DMS79 (cell line): ENCODE results near the gene GUCY2F.

Experiments used
- DNase-seq: peaks from one replicate; lab custom pipeline; 2025; lab: John Stamatoyannopoulos, UW

The GUCY2F gene

DNA sequence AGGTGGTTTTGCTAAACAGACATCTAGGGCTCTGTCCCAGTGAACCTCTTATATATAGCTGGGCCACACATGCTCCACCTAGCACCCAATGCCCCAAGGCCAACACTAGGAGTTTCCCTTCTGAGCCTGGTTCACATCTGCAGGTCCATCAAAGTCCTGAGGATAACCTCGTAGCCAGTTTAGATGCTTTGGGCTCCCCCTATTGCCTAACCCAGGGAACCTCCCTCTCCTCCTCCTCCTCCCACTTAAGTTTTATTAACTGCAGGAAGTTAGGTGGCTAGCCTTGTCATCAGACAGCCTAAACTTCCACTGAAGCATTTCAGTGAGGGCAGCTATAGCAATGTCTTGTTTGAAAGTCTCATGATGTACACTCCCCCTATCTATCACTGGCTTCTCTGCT, 88.0 kb downstream of the GUCY2F start:
- DNase-seq, result peak; percentile 42

DNA sequence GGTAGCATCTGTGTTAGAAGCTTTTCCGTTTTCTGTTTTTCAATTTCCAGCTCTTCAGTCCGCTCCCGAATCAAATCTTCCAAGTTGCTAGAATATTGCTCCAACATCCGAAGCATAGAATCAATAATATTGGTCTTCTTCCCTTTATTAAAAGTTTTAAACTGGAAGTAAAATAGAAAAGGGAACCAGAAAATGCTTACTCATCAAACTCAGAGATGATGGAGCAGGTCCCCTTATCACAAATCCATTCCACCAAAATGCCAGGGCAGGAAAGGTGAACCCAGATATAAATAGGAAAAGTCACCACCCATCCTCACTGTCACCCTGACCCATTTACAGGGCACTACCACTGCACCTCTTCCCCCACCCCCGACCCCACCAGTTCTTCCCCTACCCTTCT, 89.0 kb downstream of the GUCY2F start:
- no peak for DNase-seq

GRCh38 chrX:109390556-109390955, 91.3 kb downstream of the GUCY2F start:
- DNase-seq, result no peak

DNA sequence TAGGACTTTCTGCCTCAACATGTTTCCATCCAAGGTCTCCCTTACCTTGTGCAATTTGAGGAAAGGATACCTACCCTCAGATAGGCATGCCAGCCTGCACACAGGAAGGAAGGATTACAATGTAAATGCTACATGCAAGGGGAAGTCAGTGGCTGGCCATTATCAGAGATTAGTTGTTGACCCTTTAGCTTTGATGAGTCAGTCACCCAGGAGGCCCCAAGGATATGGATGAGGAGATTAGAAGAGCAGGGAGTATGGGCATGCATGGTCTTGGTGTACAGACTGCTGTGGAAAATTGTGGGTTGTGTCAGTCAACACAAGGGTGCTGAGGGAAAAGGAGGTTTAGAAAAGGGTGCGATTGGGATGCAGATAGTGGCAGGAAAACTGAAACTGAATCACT, 92.0 kb downstream of the GUCY2F start:
- DNase-seq, result no peak

DNA sequence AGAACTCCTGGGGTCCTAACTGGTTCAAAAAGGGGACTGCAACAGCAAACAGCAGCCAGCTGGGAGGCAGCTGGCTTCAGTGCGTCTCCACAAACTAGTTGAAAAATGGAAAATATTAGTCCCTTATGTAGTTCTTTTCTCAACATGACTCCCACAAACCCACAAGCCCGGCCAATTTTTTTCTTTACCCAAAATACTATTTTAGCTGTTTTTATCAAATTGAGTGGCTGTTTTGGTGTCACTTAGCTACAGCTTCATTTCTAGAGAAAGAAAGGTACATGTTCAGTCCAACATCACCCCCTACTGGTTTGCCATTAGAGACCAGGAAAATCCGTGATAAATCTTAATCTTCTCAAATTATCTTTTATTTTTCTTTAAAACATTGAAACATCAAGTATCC, 97.2 kb downstream of the GUCY2F start:
- DNase-seq, result no peak

DNA sequence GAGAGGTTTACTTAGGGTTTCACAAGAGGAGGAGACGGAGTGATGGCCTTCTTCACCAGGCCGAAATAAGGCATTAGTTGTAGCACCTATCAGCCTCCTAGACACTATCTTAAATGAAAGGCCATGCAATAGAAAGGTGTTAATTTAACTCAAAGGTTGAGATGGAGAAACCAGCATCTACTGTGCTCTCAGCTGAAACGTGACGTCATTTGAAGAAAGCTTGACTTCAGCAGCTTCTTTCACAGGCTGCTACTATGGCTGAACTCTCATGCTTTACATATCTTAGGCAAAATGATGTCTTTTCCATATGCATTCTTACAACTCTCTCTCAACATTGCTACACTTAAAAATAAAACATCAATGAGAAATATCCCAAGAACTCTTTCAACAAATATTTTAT, 99.6 kb downstream of the GUCY2F start:
- DNase-seq, result peak; percentile 32

GRCh38 chrX:109378281-109378680, 103.6 kb downstream of the GUCY2F start:
- no peak for DNase-seq

DNA sequence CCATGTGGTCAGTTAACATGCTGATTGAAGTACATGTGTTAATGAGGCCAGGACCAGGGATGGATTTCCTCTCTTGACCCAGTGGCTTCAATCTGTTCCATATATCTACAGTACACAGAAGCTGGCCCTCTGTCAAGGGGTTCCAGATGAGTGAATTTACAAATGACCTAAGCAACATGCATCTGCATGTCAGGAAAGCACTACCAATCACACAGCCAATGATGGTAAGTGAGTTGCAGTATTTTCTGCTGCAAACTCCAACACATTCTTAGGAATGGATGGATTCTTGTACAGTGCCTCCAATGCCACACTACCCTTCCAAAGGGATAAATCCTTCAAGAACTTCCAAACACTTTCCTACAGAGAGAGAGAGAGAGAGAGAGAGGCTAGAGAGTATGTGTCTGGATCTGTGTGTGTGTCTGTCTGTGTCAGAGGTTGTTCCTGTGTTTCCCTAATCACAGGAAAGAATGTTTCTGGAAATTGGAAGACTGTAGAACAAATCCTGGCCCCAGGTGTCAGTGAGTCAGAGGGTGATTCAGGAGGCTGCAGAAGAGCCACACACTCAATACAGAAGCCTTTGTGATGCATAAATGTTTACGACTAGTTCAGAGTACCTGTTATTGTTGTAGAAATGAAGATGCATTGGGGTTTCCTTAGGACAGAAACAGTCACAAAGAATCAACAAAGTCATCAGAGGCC, 107.5 kb downstream of the GUCY2F start:
- DNase-seq, result no peak

- no peak for DNase-seq
Measured at GRCh38 chrX:109373468-109373867, 108.4 kb downstream of the GUCY2F start.

DNA sequence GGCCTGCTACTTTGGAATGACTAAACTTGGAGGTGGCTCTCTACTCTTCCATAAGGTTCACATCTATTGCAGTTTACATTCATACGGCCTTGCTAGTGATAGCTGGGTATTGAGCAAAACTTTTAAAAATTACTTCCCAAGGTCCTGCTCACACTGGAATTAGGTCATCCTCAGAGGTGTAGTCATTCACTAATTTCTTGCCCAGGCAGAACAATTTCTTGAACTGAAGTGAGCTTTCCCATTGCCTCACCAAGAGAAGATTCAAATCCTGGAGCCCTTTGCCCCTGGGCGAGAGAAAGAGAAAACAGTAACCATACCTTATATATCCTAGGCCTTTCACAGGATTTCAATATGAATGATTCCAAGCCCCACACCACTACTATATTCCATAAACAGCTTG, 109.2 kb downstream of the GUCY2F start:
- no peak for DNase-seq

- no peak for DNase-seq
Measured at GRCh38 chrX:109372291-109372690, 109.6 kb downstream of the GUCY2F start.

DNA sequence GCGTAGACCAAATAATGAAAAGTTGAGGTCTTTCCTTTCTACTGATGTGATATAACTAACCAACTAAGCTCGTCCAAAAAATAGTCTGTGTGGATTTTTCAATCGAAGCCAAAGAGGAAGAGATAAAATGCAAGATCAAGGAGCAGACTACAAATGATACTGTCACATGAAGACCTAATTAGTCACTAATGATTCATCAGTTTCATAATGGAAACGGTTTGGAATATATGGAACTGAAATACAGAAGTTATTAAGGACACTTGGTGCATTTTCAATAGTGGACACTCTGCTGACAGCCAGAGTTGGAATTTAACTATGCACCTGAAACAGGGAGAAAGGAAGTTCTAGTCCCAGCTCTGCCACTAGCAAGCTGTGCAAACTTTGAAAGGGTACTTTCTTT, 119.8 kb downstream of the GUCY2F start:
- DNase-seq, result no peak

DNA sequence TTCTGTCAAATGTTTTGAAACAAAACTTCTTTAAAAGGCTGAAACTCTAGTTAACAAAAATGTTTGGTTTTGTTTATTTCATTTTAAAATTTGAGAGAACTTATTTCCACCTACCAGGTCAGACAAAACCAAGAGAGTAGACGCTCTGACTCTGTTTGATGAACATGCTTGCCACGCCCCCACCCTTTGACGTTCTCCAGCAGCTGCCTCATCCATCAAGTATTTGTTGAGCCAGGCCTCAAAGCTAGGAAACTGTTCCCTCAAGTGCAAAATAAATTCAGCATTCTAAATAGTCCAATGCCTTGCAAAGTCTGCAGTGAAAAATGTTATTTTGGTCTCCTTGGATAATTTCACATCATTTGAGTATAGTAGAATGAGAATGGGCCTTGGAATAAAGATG, 121.6 kb downstream of the GUCY2F start:
- DNase-seq, result no peak

DNA sequence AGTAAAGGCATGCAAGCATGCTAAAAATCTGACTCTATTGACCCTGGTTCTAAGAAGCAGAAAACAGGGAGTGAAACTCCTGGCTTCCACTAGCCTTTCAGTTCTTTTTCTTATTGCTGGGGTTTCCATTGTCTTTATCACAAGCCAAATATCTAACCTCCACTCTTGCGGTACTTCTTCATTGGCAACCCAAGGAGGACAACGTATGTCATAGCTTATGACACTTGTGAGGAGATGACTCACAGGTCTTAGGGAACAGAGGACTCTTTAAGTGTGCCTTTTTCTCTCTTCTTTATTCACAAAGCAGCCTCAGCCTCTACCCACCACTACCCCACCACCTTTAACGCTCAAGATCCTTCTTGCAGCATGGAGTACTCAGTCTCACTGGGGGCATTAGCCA, 124.2 kb downstream of the GUCY2F start:
- DNase-seq, result no peak

DNA sequence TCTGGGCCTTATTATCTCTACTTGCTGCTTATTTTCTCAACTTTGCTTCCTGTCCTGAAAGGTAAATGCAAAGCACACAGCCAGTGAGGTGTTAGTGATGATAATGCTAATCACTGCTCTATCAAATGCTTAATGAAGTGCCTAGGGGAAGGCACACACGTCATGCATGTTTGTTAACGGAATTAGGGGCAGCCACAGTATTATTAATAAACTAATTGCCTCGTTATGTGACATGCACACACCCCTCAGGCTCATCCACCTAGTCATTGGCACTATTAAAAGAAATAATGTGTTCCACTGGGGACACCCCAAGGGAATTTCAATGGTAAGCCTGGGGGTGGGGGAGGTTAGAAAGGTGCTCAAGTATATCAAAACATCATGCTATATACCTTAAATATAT, 125.2 kb downstream of the GUCY2F start:
- DNase-seq, result no peak

DNA sequence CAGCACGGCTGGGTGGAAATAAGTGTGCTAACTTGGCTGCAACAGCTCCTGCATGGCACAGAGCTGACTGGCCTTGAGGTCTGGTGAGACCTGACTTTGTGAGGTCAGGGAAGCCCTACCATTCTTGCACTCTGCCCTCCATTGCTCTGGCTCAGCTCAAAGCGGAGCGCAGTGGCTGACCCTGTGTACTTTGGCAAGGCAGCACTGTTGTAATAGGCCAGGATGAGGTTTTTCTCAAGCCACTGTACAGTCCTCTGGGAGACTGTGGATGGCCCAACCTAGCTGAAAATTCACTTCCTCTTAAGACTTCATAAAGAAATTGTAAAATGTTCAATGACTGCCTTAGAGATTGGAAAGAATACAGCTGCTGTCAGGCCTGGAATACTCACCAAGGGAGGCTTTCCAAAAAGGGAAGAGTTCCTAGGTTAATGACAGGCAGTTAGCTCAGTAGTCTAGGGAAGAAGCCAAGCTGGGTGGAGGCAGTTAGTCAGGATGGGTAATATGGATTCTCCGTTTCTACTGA, 129.8 kb downstream of the GUCY2F start:
- no peak for DNase-seq

DNA sequence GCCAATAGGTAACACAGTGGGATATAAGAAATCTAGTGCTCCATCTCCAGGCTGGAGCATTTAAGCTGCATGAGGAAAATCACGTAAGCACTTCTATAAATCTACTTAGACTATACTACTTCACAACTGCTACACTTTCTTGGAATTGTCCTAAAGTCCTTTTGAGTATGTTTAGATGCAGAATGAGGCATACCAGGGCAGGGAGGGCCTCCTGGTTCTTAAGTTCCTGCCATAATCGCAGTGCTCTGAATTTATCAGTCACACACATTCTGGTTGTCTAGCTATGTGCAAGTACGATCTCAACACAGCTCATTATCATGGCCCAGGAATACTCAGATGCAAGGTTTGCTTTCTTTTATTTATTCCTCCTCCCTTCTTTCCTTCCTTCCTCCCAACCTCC, 130.3 kb downstream of the GUCY2F start:
- DNase-seq, result no peak

DNA sequence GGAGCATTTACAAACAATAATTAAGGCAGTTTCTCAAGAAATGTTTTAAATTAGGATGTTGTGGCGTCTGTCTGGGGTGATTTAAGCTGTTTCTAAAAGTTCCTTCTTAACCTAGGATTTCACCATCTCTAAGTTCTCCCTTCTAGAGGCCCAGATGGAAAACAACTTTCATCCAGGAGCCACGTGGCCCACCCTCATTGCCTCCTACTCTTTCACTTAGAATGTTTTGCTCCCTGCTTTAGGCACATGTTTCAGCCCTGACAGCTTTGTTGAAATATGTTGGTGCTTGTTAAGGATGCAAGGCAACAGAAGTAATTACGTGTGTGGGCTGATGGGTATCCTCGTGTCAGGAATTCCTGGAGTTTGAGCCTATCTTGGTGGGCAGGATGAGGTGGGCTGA, 131.3 kb downstream of the GUCY2F start:
- no peak for DNase-seq

DNA sequence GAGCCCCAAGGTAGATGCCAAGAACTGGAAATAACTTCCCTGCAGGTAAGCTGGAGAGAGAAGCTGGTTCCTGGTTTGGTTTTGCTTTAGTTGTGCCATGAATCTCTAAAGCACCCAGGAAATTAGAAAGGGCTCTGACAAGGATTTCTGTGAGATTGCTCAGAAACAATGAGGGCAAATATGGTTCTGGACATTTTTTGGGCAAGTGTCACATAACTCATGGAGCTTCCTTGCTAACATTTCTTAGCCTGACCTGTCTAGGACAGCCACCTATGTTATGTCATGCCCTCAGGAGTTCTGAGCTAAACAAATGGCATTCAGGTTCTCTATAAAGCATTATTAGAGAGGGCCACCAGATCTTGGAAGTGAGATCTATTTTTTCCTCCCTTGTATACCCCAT, 131.8 kb downstream of the GUCY2F start:
- DNase-seq, result no peak

- DNase-seq, result no peak
Measured at GRCh38 chrX:109347632-109348031, 134.3 kb downstream of the GUCY2F start.

GRCh38 chrX:109346491-109346890, 135.4 kb downstream of the GUCY2F start:
- no peak for DNase-seq

DNA sequence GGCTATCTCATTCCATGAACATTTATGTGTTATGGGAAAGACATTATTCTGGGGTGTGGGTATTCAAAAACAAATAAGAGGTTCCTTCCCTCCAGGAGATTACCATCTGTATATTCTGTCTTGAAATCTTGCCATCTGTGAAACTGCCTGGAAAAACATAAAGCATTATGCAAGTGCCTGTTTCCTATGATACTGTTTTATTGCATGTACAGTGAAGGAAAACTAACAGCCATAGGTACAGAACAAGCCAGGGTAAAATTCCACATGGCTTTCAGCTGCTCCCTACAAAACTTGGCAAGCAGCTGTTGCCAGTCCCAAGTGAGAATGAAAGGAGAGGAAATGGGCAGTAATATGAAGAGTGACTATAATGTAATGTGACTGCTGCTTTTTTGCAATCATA, 136.0 kb downstream of the GUCY2F start:
- no peak for DNase-seq

- DNase-seq, result no peak
Measured at GRCh38 chrX:109344678-109345077, 137.2 kb downstream of the GUCY2F start.

DNA sequence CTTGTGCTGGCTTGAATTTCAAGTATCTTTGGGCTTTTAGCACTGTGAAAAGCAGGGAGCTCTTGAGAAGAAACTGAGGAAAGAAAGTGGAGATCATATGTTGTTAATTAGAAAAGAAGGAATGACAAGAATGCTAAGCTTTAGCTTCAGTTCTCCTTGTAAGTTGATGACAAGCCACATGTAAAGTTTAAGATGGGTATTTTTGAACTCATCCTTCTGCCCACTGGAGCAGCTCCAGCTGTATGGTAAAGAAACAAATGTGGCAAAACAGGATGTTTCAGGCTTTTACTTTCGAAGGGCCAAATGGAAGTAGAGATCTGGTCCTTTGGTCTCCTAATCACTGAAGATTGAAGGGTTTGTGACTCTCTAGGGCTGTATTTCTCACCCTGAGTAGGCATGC, 137.8 kb downstream of the GUCY2F start:
- DNase-seq, result no peak
